Measurements from ENCODE around the gene FRMD8. TPM values are rescaled to one million over a fixed set of nuclear protein-coding genes. Genes with fewer than 3 reads are reported as not detected.

The FRMD8 gene
- total RNA-seq, 1 donor from 2014 or later = 49.6 TPM

DNA sequence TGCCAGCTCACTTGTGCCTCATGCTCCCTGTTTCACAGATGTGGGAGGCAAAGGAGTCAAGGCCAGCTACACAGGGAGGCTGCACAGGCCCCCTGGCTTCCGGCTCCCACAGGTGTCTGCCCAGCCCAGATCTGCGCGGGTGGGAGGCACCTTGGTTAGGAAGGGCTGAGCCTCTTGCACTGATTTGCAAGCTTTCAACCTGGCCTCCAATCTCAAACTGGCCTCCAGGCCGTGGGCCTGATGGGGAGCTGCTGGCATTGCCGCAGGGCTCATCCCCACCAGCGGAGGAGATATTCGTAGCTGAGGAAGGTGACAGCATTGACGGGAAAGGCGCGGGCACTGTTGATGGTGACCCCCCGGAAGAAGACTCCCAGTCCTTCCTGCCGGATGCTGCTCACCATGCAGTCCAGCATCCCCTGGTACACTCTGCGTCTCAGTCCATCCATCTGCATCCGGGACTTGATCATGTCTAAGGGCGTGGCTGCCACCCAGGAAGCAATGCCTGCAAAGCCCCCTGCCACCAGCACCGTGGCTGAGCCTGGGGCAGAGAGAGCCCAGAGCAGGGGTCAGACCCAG is 10.2 kb upstream of the FRMD8 start:
- no peak overlapping the region for H3K27ac Mint-ChIP-seq (ENCODE audit: unreplicated experiment)
- H3K4me3 Mint-ChIP-seq (ENCODE audit: unreplicated experiment) = no peak overlapping the region
- H3K36me3 Mint-ChIP-seq (ENCODE audit: low read depth) = no peaks in the 10 kb centered on the region
- no peaks in the 10 kb centered on the region for H3K27me3 Mint-ChIP-seq (ENCODE audit: low read depth)
- no peaks in the 10 kb centered on the region for H3K9me3 Mint-ChIP-seq (ENCODE audit: low read depth)
- TF ChIP-seq, protein P1, sequence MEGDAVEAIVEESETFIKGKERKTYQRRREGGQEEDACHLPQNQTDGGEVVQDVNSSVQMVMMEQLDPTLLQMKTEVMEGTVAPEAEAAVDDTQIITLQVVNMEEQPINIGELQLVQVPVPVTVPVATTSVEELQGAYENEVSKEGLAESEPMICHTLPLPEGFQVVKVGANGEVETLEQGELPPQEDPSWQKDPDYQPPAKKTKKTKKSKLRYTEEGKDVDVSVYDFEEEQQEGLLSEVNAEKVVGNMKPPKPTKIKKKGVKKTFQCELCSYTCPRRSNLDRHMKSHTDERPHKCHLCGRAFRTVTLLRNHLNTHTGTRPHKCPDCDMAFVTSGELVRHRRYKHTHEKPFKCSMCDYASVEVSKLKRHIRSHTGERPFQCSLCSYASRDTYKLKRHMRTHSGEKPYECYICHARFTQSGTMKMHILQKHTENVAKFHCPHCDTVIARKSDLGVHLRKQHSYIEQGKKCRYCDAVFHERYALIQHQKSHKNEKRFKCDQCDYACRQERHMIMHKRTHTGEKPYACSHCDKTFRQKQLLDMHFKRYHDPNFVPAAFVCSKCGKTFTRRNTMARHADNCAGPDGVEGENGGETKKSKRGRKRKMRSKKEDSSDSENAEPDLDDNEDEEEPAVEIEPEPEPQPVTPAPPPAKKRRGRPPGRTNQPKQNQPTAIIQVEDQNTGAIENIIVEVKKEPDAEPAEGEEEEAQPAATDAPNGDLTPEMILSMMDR (IDR thresholded peaks at IDR 0.05) = no peak
- DNase-seq (ENCODE audit: low spot score) = no peak
- peaks cover 13% of the 10 kb centered on the region for H3K4me1 Mint-ChIP-seq (ENCODE audit: low read depth)

DNA sequence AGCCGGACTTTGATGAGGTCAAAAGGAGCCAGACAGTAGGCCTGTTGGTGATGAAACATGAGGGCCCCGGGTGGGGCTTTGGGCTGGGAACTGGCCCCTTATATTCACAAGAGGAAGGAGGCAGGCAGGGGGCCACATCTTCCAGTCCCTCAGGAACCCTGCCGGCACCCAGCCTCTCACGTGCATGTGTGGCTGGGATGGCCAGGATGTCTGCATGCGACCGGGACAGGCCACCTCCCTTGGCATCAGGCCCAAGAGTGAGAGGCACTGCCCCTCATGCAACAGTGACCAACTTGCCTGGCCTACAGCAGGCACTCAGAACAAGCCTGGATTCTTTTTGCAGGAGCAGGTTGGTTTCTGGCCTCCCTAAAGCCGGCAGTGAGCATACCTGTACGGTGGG is 9.4 kb upstream of the FRMD8 start:
- no peaks in the 10 kb centered on the region for H3K27me3 Mint-ChIP-seq (ENCODE audit: low read depth)
- peaks cover 14% of the 10 kb centered on the region for H3K4me1 Mint-ChIP-seq (ENCODE audit: low read depth)
- no peak overlapping the region for H3K4me3 Mint-ChIP-seq (ENCODE audit: unreplicated experiment)
- no peak overlapping the region for H3K27ac Mint-ChIP-seq (ENCODE audit: unreplicated experiment)
- TF ChIP-seq, protein P1 (IDR thresholded peaks at IDR 0.05) = no peak
- no peak for DNase-seq (ENCODE audit: low spot score)
- no peaks in the 10 kb centered on the region for H3K36me3 Mint-ChIP-seq (ENCODE audit: low read depth)
- no peaks in the 10 kb centered on the region for H3K9me3 Mint-ChIP-seq (ENCODE audit: low read depth)

DNA sequence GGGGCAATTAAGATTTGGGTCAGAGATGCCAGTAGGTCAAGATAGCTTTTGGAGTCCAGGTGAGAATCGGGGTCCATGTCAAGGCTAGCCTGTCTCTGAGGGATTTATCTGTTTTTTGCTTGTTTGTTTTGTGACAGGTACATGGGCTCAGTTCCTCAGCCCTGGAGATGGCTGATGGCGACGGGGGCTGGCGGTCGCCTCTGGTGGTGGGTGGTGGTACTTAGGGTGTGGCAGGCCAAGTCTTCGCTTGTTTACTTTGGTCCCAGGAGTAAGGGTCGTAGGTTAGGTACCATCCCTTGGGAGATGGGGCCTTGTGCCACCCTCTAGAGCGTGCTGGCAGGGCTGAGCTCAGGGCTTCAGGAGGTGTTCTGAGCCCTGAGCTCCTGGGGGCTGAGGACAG is 8.7 kb upstream of the FRMD8 start:
- Mint-ChIP-seq H3K27me3 (ENCODE audit: low read depth) (no peaks in the 10 kb centered on the region), H3K4me1 (ENCODE audit: low read depth) (peaks cover 22% of the 10 kb centered on the region), H3K4me3 (ENCODE audit: unreplicated experiment) (no peak overlapping the region)

DNA sequence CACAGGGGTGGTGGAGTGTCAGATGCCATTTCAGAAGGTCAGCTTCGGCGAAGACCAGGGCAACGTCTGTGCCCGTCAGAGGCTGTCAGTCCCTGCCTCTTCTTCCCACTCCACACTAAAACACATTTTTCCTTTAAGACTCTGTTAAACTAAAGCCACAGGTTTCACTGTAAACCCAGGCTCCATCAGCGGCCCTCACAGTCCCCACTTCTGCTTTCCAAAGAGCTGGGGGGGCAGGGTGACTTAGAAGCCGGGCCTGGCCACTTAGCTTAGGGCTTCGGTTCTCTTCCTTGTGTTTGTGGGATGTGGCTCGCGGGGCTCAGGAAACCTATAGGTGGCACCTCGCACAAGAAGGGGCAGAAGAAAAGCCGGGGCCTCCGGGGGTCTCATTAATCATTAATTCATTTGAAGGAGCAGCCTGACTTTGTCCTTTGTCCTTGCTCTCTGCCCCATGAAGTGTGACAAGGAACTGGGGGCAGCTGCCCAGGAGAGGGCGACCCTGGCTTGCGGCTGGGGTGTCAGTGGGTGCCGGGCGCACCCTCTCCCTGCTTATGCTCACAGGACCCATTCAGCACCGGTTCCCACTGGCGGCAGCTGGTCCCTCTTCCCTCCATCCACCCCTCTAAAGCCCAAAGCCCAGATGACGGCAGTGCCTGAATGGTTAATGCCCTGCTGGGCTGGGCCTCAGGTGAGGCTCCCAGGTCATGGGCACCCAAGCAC is 8.1 kb upstream of the FRMD8 start:
- Mint-ChIP-seq H3K4me3 (ENCODE audit: unreplicated experiment) (no peak overlapping the region), H3K27ac (ENCODE audit: unreplicated experiment) (no peak overlapping the region), H3K27me3 (ENCODE audit: low read depth) (no peaks in the 10 kb centered on the region), H3K36me3 (ENCODE audit: low read depth) (no peaks in the 10 kb centered on the region), H3K4me1 (ENCODE audit: low read depth) (peaks cover 28% of the 10 kb centered on the region), H3K9me3 (ENCODE audit: low read depth) (no peaks in the 10 kb centered on the region)
- no peak for DNase-seq (ENCODE audit: low spot score)
- TF ChIP-seq, protein P1 (IDR thresholded peaks at IDR 0.05) = peak; percentile 17

More for the DNA sequence above, 8.7 kb upstream of the FRMD8 start:
- H3K9me3 Mint-ChIP-seq (ENCODE audit: low read depth) = no peaks in the 10 kb centered on the region
- no peaks in the 10 kb centered on the region for H3K36me3 Mint-ChIP-seq (ENCODE audit: low read depth)
- TF ChIP-seq, protein P1 (IDR thresholded peaks at IDR 0.05) = no peak
- no peak for DNase-seq (ENCODE audit: low spot score)
- H3K27ac Mint-ChIP-seq (ENCODE audit: unreplicated experiment) = no peak overlapping the region

DNA sequence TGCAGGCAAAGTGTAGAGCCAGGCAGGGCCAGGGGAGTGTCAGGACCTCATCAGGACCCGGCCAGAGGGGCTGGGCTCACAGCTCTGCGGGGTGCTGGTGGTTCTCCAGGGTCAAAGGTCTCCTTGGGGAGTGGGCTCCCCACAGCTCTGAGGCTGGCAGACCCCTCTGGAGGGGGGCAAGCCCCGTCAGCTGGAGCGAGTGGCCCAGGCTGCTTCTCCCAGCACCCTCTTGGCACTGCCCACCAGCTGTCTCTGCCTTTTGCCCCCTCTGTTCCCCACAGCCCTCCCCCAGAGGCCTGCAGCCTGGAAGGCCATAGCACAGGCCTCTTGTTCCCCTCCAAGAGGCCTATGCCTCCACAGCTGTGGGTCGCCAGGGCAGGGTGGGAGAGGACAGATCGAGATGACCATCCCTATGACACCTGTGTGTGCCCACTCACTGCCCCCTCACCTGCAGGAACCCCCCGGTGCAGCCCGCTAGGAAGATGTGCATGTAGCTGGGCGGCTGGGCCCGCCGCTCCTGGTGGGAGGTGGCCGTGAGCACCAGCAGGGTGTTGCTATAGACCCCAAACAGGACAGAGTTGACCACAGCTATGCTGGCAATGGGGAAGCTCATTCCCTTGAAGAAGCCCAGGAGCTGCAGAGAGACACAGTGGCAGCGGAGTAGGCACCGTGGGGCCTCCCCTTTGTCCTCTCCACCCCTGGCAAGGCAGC is 7.4 kb upstream of the FRMD8 start:
- H3K36me3 Mint-ChIP-seq (ENCODE audit: low read depth) = no peaks in the 10 kb centered on the region
- no peak overlapping the region for H3K4me3 Mint-ChIP-seq (ENCODE audit: unreplicated experiment)
- TF ChIP-seq, protein P1 (IDR thresholded peaks at IDR 0.05) = no peak
- H3K4me1 Mint-ChIP-seq (ENCODE audit: low read depth) = peaks cover 34% of the 10 kb centered on the region
- no peaks in the 10 kb centered on the region for H3K27me3 Mint-ChIP-seq (ENCODE audit: low read depth)
- DNase-seq (ENCODE audit: low spot score) = no peak
- no peaks in the 10 kb centered on the region for H3K9me3 Mint-ChIP-seq (ENCODE audit: low read depth)
- H3K27ac Mint-ChIP-seq (ENCODE audit: unreplicated experiment) = no peak overlapping the region
